Lower leg skin (tissue), 3 donors: Measurements from ENCODE around the gene TMEM151B.
"Not testable (repeated sequence)": the region's sequence is repeated elsewhere in the genome, so short reads cannot be mapped to it uniquely, and the experiment has no call there.

Experiments
- POLR2A ChIP-seq, 2 donors: fragments of 450-650 bp; IDR thresholded peaks; one replicate each; pipeline ENCODE4 v1.6.1; 2016 to 2017; ENCODE audit warnings: antibody characterized with exemption in 2 of 2, mild to moderate bottlenecking in 1 of 2, moderate library complexity in 1 of 2
- TF ChIP-seq, protein P1 (sequence below), 3 donors: fragments of 450-650 bp; IDR thresholded peaks; one replicate each; pipeline ENCODE4 v1.5.1; 2016; ENCODE audit warnings: antibody characterized with exemption in 3 of 3, mild to moderate bottlenecking in 3 of 3, moderate library complexity in 2 of 3

GRCh38 chr6:44328203-44328602, 58.0 kb downstream of the TMEM151B start:
- TF ChIP-seq, protein P1, sequence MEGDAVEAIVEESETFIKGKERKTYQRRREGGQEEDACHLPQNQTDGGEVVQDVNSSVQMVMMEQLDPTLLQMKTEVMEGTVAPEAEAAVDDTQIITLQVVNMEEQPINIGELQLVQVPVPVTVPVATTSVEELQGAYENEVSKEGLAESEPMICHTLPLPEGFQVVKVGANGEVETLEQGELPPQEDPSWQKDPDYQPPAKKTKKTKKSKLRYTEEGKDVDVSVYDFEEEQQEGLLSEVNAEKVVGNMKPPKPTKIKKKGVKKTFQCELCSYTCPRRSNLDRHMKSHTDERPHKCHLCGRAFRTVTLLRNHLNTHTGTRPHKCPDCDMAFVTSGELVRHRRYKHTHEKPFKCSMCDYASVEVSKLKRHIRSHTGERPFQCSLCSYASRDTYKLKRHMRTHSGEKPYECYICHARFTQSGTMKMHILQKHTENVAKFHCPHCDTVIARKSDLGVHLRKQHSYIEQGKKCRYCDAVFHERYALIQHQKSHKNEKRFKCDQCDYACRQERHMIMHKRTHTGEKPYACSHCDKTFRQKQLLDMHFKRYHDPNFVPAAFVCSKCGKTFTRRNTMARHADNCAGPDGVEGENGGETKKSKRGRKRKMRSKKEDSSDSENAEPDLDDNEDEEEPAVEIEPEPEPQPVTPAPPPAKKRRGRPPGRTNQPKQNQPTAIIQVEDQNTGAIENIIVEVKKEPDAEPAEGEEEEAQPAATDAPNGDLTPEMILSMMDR (IDR thresholded peaks at IDR 0.05), result not testable (repeated sequence)
- TF ChIP-seq POLR2A (IDR thresholded peaks at IDR 0.05), result not testable (repeated sequence)
